GM19351 (cell line): ENCODE measurements around the gene TARP.
"Not testable (repeated sequence)": the region's sequence is repeated elsewhere in the genome, so short reads cannot be mapped to it uniquely, and the experiment has no call there.

Source experiments
- ATAC-seq: cut with Tn5 transposase; IDR thresholded peaks from one replicate; pipeline ENCODE4 v1.9.1; 2021; ENCODE audit warnings: mild to moderate bottlenecking, moderate library complexity; ENCODE audit not compliant: unreplicated experiment

TARP gene

GRCh38 chr7:38299275-38299931 is 26.0 kb upstream of the TARP start:
- ATAC-seq, result no peak

- peak; percentile 84 for ATAC-seq
Observed at GRCh38 chr7:38296059-38296857, 22.8 kb upstream of the TARP start.

GRCh38 chr7:38294926-38295325 is 21.5 kb upstream of the TARP start:
- no peak for ATAC-seq

- ATAC-seq, result no peak
Observed at GRCh38 chr7:38292442-38292841, 19.0 kb upstream of the TARP start.

- no peak for ATAC-seq
Observed at GRCh38 chr7:38291650-38292049, 18.2 kb upstream of the TARP start.

GRCh38 chr7:38291117-38291647 is 17.7 kb upstream of the TARP start:
- no peak for ATAC-seq

GRCh38 chr7:38284553-38284952 is 11.1 kb upstream of the TARP start:
- no peak for ATAC-seq

- no peak for ATAC-seq
Observed at GRCh38 chr7:38283809-38284208, 10.4 kb upstream of the TARP start.

- ATAC-seq, result no peak
Observed at GRCh38 chr7:38283107-38283506, 9.7 kb upstream of the TARP start.

GRCh38 chr7:38282081-38282480 is 8.6 kb upstream of the TARP start:
- ATAC-seq, result no peak

- no peak for ATAC-seq
Observed at GRCh38 chr7:38281266-38281665, 7.8 kb upstream of the TARP start.

- ATAC-seq, result no peak
Observed at GRCh38 chr7:38280707-38281106, 7.3 kb upstream of the TARP start.

GRCh38 chr7:38280000-38280399 is 6.6 kb upstream of the TARP start:
- ATAC-seq, result no peak

- no peak for ATAC-seq
Observed at GRCh38 chr7:38276096-38276877, 2.9 kb upstream of the TARP start.

- no peak for ATAC-seq
Observed at GRCh38 chr7:38274927-38275620, 1.6 kb upstream of the TARP start.

- ATAC-seq, result no peak
Observed at GRCh38 chr7:38274486-38274885, 1.1 kb upstream of the TARP start.

GRCh38 chr7:38270405-38270804 is 3.0 kb downstream of the TARP start:
- not testable (repeated sequence) for ATAC-seq

- not testable (repeated sequence) for ATAC-seq
Observed at GRCh38 chr7:38269704-38270346, 3.6 kb downstream of the TARP start.

GRCh38 chr7:38265958-38266357 is 7.5 kb downstream of the TARP start:
- not testable (repeated sequence) for ATAC-seq

- ATAC-seq, result not testable (repeated sequence)
Observed at GRCh38 chr7:38264602-38265001, 8.8 kb downstream of the TARP start.
